Measurements from ENCODE around the gene RARS1. TPM values are rescaled to one million over a fixed set of nuclear protein-coding genes. Genes with fewer than 3 reads are reported as not detected.

Gene RARS1
- total and polyA plus RNA-seq, 2 experiments from 2014 or later: 75.1 to 129 TPM

DNA sequence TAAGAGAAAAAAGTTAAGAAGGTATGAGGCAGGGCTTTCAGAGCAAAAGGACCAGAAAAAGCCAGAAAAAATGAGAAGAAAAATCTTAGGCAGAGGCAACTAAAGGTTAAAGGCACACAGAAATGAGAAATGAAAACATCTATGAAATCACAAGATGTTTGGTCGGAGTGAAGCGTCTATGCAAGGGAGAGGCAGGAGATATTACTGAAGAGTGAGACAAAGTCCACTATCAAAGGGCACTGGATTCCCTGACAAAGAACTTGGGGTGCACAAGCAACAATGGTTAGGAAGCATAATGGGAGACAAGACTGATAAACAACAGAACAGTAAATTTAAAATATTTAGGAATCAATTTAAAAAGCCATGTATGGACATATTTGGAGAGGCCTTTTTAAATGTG lies 76.0 kb downstream of the RARS1 start:
- Mint-ChIP-seq H3K4me3 (no peak overlapping the region), H3K36me3 (ENCODE audit: low read depth) (peaks cover 58% of the 10 kb centered on the region), H3K4me1 (no peaks in the 10 kb centered on the region; the same call in 2 of the 3 replicates), H3K27ac (0 out of 2 replicates have a peak overlapping the region, but pooled peaks have one; percentile 12), H3K27me3 (ENCODE audit: insufficient read depth, low read depth, poor library complexity) (no peaks in the 10 kb centered on the region), H3K9me3 (no peaks in the 10 kb centered on the region)
- Histone ChIP-seq H4K20me1 (replicated peaks; ENCODE audit: insufficient read depth) (peaks cover 31% of the 10 kb centered on the region; the same call in 1 of the 2 replicates), H3K36me3 (ENCODE audit: insufficient read depth) (peaks cover 48% of the 10 kb centered on the region), H3F3A (replicated peaks; ENCODE audit: low read depth) (no peaks in the 10 kb centered on the region), H3K4me3 (no peak overlapping the region), H3K4me2 (no peak overlapping the region), H2AFZ (no peak overlapping the region), H3K9me2 (ENCODE audit: insufficient read depth) (no peaks in the 10 kb centered on the region), H3K27me3 (ENCODE audit: insufficient read depth) (no peaks in the 10 kb centered on the region), H3K79me2 (replicated peaks; ENCODE audit: insufficient read depth) (peaks cover 61% of the 10 kb centered on the region), H3K27ac (ENCODE audit: low read depth) (no peak overlapping the region), H3K4me1 (ENCODE audit: insufficient read depth) (no peaks in the 10 kb centered on the region)
- DNase-seq (ENCODE audit: low spot score) (no peak), ATAC-seq (no peak)
- TF ChIP-seq ZNF114 (CRISPR knock-in tag; IDR thresholded peaks at IDR 0.05) (no peak), STAT1 (IDR thresholded peaks at IDR 0.05; ENCODE audit: unreplicated experiment) (no peak), EZH2phosphoT487 (IDR thresholded peaks at IDR 0.05; ENCODE audit: unreplicated experiment) (no peak), POLR2AphosphoS5 (IDR thresholded peaks at IDR 0.05; ENCODE audit: low read depth) (no peak), CREB1 (CRISPR knock-in tag; IDR thresholded peaks at IDR 0.05; ENCODE audit: low read depth) (no peak), NANOG (IDR thresholded peaks at IDR 0.05; ENCODE audit: borderline replicate concordance) (no peak), ZNF331 (CRISPR knock-in tag; IDR thresholded peaks at IDR 0.05; ENCODE audit: low read depth) (no peak)
- TF ChIP-seq, protein P1, sequence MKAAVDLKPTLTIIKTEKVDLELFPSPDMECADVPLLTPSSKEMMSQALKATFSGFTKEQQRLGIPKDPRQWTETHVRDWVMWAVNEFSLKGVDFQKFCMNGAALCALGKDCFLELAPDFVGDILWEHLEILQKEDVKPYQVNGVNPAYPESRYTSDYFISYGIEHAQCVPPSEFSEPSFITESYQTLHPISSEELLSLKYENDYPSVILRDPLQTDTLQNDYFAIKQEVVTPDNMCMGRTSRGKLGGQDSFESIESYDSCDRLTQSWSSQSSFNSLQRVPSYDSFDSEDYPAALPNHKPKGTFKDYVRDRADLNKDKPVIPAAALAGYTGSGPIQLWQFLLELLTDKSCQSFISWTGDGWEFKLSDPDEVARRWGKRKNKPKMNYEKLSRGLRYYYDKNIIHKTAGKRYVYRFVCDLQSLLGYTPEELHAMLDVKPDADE (IDR thresholded peaks at IDR 0.05): no peak
- TF ChIP-seq, protein P2, sequence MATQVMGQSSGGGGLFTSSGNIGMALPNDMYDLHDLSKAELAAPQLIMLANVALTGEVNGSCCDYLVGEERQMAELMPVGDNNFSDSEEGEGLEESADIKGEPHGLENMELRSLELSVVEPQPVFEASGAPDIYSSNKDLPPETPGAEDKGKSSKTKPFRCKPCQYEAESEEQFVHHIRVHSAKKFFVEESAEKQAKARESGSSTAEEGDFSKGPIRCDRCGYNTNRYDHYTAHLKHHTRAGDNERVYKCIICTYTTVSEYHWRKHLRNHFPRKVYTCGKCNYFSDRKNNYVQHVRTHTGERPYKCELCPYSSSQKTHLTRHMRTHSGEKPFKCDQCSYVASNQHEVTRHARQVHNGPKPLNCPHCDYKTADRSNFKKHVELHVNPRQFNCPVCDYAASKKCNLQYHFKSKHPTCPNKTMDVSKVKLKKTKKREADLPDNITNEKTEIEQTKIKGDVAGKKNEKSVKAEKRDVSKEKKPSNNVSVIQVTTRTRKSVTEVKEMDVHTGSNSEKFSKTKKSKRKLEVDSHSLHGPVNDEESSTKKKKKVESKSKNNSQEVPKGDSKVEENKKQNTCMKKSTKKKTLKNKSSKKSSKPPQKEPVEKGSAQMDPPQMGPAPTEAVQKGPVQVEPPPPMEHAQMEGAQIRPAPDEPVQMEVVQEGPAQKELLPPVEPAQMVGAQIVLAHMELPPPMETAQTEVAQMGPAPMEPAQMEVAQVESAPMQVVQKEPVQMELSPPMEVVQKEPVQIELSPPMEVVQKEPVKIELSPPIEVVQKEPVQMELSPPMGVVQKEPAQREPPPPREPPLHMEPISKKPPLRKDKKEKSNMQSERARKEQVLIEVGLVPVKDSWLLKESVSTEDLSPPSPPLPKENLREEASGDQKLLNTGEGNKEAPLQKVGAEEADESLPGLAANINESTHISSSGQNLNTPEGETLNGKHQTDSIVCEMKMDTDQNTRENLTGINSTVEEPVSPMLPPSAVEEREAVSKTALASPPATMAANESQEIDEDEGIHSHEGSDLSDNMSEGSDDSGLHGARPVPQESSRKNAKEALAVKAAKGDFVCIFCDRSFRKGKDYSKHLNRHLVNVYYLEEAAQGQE (IDR thresholded peaks at IDR 0.05; ENCODE audit: unreplicated experiment): no peak
- TF ChIP-seq, protein P3, sequence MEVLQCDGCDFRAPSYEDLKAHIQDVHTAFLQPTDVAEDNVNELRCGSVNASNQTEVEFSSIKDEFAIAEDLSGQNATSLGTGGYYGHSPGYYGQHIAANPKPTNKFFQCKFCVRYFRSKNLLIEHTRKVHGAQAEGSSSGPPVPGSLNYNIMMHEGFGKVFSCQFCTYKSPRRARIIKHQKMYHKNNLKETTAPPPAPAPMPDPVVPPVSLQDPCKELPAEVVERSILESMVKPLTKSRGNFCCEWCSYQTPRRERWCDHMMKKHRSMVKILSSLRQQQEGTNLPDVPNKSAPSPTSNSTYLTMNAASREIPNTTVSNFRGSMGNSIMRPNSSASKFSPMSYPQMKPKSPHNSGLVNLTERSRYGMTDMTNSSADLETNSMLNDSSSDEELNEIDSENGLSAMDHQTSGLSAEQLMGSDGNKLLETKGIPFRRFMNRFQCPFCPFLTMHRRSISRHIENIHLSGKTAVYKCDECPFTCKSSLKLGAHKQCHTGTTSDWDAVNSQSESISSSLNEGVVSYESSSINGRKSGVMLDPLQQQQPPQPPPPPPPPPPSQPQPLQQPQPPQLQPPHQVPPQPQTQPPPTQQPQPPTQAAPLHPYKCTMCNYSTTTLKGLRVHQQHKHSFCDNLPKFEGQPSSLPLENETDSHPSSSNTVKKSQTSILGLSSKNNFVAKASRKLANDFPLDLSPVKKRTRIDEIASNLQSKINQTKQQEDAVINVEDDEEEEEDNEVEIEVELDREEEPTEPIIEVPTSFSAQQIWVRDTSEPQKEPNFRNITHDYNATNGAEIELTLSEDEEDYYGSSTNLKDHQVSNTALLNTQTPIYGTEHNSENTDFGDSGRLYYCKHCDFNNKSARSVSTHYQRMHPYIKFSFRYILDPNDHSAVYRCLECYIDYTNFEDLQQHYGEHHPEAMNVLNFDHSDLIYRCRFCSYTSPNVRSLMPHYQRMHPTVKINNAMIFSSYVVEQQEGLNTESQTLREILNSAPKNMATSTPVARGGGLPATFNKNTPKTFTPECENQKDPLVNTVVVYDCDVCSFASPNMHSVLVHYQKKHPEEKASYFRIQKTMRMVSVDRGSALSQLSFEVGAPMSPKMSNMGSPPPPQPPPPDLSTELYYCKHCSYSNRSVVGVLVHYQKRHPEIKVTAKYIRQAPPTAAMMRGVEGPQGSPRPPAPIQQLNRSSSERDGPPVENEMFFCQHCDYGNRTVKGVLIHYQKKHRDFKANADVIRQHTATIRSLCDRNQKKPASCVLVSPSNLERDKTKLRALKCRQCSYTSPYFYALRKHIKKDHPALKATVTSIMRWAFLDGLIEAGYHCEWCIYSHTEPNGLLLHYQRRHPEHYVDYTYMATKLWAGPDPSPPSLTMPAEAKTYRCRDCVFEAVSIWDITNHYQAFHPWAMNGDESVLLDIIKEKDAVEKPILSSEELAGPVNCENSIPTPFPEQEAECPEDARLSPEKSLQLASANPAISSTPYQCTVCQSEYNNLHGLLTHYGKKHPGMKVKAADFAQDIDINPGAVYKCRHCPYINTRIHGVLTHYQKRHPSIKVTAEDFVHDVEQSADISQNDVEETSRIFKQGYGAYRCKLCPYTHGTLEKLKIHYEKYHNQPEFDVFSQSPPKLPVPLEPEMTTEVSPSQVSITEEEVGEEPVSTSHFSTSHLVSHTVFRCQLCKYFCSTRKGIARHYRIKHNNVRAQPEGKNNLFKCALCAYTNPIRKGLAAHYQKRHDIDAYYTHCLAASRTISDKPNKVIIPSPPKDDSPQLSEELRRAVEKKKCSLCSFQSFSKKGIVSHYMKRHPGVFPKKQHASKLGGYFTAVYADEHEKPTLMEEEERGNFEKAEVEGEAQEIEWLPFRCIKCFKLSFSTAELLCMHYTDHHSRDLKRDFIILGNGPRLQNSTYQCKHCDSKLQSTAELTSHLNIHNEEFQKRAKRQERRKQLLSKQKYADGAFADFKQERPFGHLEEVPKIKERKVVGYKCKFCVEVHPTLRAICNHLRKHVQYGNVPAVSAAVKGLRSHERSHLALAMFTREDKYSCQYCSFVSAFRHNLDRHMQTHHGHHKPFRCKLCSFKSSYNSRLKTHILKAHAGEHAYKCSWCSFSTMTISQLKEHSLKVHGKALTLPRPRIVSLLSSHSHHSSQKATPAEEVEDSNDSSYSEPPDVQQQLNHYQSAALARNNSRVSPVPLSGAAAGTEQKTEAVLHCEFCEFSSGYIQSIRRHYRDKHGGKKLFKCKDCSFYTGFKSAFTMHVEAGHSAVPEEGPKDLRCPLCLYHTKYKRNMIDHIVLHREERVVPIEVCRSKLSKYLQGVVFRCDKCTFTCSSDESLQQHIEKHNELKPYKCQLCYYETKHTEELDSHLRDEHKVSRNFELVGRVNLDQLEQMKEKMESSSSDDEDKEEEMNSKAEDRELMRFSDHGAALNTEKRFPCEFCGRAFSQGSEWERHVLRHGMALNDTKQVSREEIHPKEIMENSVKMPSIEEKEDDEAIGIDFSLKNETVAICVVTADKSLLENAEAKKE (CRISPR knock-in tag; IDR thresholded peaks at IDR 0.05): no peak
- TF ChIP-seq, protein P4, sequence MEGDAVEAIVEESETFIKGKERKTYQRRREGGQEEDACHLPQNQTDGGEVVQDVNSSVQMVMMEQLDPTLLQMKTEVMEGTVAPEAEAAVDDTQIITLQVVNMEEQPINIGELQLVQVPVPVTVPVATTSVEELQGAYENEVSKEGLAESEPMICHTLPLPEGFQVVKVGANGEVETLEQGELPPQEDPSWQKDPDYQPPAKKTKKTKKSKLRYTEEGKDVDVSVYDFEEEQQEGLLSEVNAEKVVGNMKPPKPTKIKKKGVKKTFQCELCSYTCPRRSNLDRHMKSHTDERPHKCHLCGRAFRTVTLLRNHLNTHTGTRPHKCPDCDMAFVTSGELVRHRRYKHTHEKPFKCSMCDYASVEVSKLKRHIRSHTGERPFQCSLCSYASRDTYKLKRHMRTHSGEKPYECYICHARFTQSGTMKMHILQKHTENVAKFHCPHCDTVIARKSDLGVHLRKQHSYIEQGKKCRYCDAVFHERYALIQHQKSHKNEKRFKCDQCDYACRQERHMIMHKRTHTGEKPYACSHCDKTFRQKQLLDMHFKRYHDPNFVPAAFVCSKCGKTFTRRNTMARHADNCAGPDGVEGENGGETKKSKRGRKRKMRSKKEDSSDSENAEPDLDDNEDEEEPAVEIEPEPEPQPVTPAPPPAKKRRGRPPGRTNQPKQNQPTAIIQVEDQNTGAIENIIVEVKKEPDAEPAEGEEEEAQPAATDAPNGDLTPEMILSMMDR (conservative IDR thresholded peaks at IDR 0.05; ENCODE audit: low read depth in 2 of 2): no peak
